Lower lobe of right lung (tissue), 2 donors: ENCODE measurements around the gene HOOK2. TPM values are rescaled to one million over a fixed set of nuclear protein-coding genes. Genes with fewer than 3 reads are reported as not detected.

ENCODE experiments used
- ATAC-seq, 2 donors: fragments of 200-7000 bp; cut with Tn5 transposase; one replicate each; pipeline ENCODE4 v1.9.1; 2020 to 2022; ENCODE audit warnings: mild to moderate bottlenecking in 2 of 2, moderate library complexity in 2 of 2
- DNase-seq: peaks from one replicate; pipeline ENCODE4 v3.0.0-alpha.2; 2020
- H3K27ac ChIP-seq: fragments of 200-600 bp; one replicate; pipeline ENCODE4 v1.8.0; 2022
- H3K27me3 ChIP-seq: fragments of 200-600 bp; one replicate; pipeline ENCODE4 v1.8.0; 2022; ENCODE audit warnings: low read depth
- H3K36me3 ChIP-seq: fragments of 200-600 bp; one replicate; pipeline ENCODE4 v1.8.0; 2022; ENCODE audit warnings: mild to moderate bottlenecking
- H3K4me1 ChIP-seq: fragments of 200-600 bp; one replicate; pipeline ENCODE4 v1.8.0; 2022
- H3K4me3 ChIP-seq: fragments of 200-600 bp; one replicate; pipeline ENCODE4 v1.8.0; 2022; ENCODE audit warnings: mild to moderate bottlenecking
- H3K9me3 ChIP-seq: fragments of 200-600 bp; one replicate; pipeline ENCODE4 v1.8.0; 2022
- CTCF ChIP-seq: fragments of 200-600 bp; IDR thresholded peaks from one replicate; pipeline ENCODE4 v1.8.0; 2022; ENCODE audit warnings: antibody characterized with exemption, mild to moderate bottlenecking
- intact Hi-C: fragments of 100-400 bp; cut with DNase I; formaldehyde crosslinking; loops from one replicate; pipeline ENCODE4 v1.11.0; 2022
- total RNA-seq: library from RNA; stranded (reverse); fragmentation: NEBNext Ultra II Directional; extraction: Animal tissue kit (Norgen Biotek cat#: 25700); gene quantifications from one replicate; pipeline ENCODE4 v1.2.1, GENCODE V29; 2021
- donor health status: DM: no; HTN: yes; CAD: no; lungs with severe emphysema.

HOOK2 gene
- total RNA-seq, 1 donor from 2014 or later = 57.5 TPM

GRCh38 chr19:12794196-12794941, 19.0 kb upstream of the HOOK2 start:
- Histone ChIP-seq H3K36me3 (peaks cover 13% of the 10 kb centered on the region), H3K27me3 (no peaks in the 10 kb centered on the region), H3K9me3 (no peaks in the 10 kb centered on the region), H3K4me3 (peak overlapping the region; percentile 95), H3K4me1 (peaks cover 24% of the 10 kb centered on the region), H3K27ac (peak overlapping the region; percentile 99)
- no peak for TF ChIP-seq CTCF
- intact Hi-C loops = no loop called here
- DNase-seq = no peak
- ATAC-seq = no peak

- H3K27ac ChIP-seq = peak overlapping the region; percentile 99
- H3K36me3 ChIP-seq = peaks cover 5% of the 10 kb centered on the region
- no peaks in the 10 kb centered on the region for H3K9me3 ChIP-seq
- ATAC-seq (peak; percentile 54 to 61), DNase-seq (peak; percentile 94)
- H3K4me1 ChIP-seq = peaks cover 32% of the 10 kb centered on the region
- intact Hi-C loops = no loop called here
- peak overlapping the region; percentile 95 for H3K4me3 ChIP-seq
- no peaks in the 10 kb centered on the region for H3K27me3 ChIP-seq
- no peak for TF ChIP-seq CTCF
Measured at GRCh38 chr19:12793290-12794195, 18.2 kb upstream of the HOOK2 start.

- no peak for DNase-seq
- peak overlapping the region; percentile 99 for H3K27ac ChIP-seq
- no peak for ATAC-seq
- H3K36me3 ChIP-seq = peaks cover 5% of the 10 kb centered on the region
- intact Hi-C loops = no loop called here
- no peaks in the 10 kb centered on the region for H3K27me3 ChIP-seq
- TF ChIP-seq CTCF = no peak
- no peaks in the 10 kb centered on the region for H3K9me3 ChIP-seq
- H3K4me3 ChIP-seq = peak overlapping the region; percentile 95
- H3K4me1 ChIP-seq = peaks cover 39% of the 10 kb centered on the region
Measured at GRCh38 chr19:12792853-12793289, 17.5 kb upstream of the HOOK2 start.

GRCh38 chr19:12792051-12792852, 16.9 kb upstream of the HOOK2 start:
- H3K9me3 ChIP-seq = no peaks in the 10 kb centered on the region
- peak overlapping the region; percentile 99 for H3K27ac ChIP-seq
- no peaks in the 10 kb centered on the region for H3K27me3 ChIP-seq
- ATAC-seq (no peak), DNase-seq (peak; percentile 90)
- H3K4me3 ChIP-seq = peak overlapping the region; percentile 95
- intact Hi-C loops = no loop called here
- no peak for TF ChIP-seq CTCF
- H3K4me1 ChIP-seq = peaks cover 45% of the 10 kb centered on the region
- H3K36me3 ChIP-seq = peaks cover 5% of the 10 kb centered on the region
